Putamen (tissue), 1 donor: ENCODE results near the gene ENO1.

Experiments used
- DNase-seq: peaks from one replicate; pipeline ENCODE4 v3.0.0-alpha.2; 2016; ENCODE audit warnings: low spot score

ENO1 gene

GRCh38 chr1:8870616-8871538 lies 7.6 kb downstream of the ENO1 start:
- no peak for DNase-seq

DNA sequence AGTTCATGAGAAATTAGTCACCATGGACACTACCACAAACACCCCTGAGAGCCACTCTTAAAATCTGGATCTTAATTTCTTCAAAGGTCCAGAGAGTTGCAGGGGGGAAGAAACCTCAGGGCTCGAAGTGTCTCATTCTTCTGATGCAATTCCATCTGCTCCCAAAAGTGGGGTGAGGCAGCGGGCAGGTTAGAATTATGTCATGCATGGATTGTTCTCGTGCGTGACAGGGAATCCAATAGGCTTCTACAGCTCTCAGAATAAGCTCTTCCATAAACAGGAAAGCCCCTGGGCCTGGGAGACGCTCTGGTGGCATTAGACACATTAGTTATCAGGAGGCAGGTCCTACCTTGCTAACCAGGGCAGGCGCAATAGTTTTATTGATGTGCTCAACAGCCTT lies 8.4 kb downstream of the ENO1 start:
- DNase-seq, result no peak

DNA sequence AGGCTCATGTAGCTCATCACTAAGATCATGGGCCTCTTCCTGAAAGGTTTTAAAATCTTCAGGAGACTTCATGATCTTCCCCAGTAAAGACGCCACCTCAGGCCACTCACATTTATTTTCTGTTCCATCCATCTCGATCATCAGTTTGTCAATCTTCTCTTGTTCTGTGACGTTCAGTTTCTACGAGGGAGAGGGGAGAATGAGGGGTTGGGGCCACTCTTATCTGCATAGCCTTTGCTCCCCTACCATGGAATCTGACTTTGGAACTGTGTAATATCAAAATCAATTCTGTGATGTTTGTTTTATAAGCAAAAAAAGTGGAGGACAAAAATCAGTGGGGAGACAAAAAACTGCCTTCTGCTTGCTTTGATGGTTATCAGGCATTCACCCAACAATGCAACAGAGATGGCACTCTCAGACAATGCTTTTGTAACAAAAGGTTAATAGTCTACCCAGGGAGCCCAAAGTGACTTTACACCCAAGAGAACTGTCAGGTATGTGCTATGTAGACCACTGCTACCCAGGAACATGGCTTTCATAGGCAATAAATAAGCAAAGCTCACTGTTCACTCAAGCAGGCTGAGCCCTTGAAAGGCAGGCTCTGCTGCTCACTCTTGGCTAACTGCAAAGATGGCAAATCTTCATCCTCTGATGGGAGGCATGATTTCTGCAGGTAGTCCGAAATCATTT lies 10.5 kb downstream of the ENO1 start:
- no peak for DNase-seq

DNA sequence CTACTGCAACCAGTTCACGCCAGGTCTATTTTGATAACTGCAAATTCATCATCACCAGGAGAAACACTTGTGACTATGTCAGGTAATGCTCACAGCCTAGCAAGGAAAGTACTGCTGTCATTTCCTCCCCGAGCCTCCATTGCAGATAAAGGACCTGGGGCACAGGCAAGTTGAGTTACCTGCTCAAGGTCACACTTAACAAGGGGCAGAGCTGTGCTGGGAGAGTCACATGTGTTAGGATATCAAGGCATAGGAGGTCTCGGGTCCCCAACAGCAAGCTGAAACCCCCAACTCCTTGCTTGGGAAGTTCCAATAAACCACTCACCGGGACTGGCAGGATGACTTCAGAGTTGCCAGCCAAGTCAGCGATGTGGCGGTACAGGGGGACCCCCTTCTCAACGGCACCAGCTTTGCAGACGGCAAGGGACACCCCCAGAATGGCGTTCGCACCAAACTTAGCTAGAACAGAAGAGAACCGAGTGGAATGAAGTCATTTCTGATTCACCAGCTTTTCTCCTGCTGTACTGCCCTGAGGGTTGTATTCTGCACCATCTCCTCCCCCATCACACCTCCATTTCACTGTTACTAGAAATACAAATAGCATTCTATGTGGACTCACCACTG lies 11.6 kb downstream of the ENO1 start:
- DNase-seq, result no peak

DNA sequence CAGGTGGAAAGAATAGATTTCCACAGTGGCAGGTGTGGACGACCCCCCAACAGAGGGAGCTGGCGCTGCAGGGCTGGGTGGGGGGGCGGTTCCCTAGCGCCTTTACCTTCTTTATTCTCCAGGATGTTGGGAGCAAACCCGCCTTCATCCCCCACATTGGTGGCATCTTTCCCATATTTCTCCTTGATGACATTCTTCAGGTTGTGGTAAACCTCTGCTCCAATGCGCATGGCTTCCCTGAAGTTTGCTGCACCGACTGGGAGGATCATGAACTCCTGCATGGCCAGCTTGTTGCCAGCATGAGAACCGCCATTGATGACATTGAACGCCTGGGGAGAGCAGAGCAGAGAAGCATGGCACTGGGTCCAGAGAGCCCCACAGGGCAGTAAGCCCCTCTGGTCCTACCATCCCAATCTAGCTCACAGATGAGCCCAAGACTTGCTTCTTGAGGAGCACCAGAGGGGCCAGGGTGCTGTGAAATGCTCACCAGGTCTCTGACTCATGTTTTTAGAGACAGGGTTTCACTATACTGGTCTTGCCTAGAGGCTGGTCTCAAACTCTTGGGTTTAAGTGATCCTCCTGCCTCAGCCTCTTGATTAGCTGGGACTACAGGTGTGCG lies 12.2 kb downstream of the ENO1 start:
- DNase-seq, result no peak

DNA sequence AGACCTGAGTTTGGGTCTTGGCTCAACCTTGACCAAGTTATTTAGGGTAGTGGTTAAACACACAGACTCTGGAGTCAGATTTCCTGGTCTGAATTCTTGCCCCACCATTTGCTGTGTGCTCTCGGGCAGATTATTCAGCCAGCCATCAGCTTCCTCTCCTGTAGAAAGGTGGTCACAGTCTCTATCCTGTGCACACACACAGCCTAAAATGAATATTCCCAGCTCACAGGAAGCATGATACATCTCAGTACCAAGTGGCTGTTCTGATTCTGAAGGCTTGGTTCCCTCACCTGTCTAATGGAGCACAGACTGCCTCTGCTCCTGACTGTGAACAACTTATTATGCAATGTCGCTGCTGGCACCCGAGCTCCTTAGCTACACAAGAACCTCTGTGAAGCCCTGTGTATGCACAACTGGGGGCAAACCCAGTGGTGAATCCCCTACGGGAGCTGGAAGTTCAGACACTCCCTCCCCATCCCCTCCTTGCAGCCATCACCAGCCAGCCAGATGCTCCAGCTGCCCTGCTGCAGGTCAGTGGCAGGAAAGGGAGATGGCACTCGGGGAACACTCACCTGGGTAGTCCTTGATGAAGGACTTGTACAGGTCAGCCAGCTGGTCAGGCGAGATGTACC lies 13.7 kb downstream of the ENO1 start:
- no peak for DNase-seq

GRCh38 chr1:8863794-8864233 lies 14.7 kb downstream of the ENO1 start:
- DNase-seq, result no peak

- DNase-seq, result no peak
Observed at GRCh38 chr1:8863138-8863537, 15.3 kb downstream of the ENO1 start.

DNA sequence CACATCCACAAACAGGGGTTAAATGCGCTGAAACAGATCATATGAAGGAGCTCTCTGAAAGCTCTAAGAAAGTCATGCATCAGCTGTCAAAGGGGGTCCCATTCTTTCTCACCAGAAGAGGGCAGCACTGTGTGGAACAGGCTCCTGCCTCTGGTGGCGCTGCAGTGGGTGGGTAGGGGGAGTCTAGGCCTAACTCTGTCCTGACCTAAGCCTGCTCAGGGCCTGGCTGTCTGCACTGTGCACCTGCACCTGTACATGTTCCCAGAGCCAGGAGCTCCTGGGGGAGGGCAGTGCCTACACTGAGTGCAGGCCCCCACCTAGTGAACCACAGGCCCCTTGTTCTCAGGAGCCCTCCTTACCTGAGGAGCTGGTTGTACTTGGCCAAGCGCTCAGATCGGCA lies 16.0 kb downstream of the ENO1 start:
- no peak for DNase-seq

DNA sequence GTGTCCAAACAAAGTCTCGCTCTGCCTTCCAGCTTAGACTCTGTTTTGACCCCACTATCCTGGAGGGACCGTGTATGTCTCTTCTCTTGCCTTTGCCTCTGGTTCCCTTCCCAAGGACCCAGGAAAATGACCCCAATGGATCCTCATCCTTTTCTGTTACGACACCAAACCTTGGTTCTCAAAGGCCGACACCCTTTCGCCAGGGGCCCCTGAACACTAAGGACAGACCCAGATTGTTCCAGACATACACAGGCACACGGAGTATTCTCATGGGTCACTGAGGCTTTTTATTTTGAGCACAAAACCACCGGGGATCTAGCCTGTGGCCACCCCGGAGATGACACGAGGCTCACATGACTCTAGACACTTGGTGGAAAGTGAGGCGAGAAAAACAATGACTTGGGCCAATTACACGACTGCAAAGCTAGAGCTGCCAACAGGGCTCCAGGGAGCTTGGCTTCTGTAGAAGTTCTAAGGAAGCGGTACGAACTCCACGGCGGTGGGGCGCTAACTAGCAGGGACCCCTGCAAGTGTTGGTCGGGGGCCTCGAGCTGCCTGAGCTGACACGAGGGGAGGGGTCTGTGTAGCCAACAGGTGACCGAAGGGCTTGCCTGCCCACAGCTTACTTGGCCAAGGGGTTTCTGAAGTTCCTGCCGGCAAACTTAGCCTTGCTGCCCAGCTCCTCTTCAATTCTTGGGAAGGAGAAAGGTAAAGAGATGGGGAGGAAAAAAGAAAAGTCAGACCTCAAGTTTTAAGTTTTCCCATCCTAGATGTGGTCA lies 17.6 kb downstream of the ENO1 start:
- DNase-seq, result no peak

- no peak for DNase-seq
Observed at GRCh38 chr1:8858888-8859706, 19.4 kb downstream of the ENO1 start.

DNA sequence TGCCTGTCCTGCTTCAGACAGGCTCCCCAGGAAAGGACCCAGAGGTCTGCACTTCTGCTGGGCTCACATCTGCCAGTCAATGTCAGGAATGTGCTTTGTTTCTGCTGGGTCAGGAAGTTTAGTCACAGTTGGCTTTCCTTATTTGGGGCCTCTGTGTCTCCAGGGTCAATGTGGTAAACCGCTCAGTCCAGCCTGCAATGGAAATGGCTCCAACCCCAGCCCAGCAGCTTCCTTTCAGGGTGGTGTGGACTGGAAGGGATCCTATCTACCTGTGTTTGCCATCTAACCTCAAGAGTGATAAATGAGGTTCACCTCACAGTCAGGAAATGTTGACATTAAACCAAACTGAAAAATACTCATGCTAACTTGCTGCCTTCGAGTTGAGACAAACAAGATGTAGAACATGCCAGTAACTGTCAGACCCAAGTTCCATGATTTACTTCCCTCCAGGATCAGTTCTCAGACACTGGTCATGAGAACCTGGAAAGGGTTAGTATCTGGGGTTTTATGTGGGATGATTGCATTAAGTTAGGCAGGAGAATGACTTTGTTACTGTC lies 20.3 kb downstream of the ENO1 start:
- no peak for DNase-seq

DNA sequence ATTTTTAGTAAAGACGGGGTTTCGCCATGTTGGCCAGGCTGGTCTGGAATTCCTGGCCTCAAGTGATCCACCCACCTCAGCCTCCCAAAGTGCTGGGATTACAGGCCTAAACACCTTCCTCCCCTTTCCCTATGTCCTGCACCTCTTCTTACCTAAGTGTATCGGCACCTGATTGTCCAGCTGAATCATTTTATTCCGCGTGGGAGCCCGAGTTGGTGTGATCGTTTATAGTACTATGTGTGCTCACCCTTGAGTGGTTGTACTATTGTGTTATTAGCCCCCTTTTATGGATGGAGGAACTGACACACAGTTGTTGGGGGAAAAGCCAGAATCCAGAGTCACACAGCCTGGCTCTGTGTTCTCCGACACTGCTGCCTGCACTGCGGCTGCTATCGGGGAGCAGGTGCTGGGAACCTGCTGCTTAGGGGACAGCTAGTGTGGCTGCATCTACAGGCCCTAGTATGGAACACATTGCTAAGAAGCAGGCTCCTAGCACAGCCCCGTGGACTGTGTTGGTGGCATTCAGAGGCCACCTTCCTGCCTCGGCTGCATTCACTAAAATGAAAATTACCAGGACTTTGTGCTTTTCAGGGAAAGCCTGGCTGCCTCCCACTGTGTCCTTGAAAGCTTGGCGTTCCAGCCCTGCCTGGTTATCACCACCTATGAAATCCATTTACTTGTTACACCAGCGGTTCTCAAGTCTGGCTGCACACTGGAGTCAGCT lies 21.6 kb downstream of the ENO1 start:
- DNase-seq, result no peak

- no peak for DNase-seq
Observed at GRCh38 chr1:8854240-8854639, 24.2 kb downstream of the ENO1 start.

GRCh38 chr1:8851060-8851459 lies 27.4 kb downstream of the ENO1 start:
- DNase-seq, result no peak

- DNase-seq, result peak; percentile 90
Observed at GRCh38 chr1:8848663-8849386, 29.7 kb downstream of the ENO1 start.

DNA sequence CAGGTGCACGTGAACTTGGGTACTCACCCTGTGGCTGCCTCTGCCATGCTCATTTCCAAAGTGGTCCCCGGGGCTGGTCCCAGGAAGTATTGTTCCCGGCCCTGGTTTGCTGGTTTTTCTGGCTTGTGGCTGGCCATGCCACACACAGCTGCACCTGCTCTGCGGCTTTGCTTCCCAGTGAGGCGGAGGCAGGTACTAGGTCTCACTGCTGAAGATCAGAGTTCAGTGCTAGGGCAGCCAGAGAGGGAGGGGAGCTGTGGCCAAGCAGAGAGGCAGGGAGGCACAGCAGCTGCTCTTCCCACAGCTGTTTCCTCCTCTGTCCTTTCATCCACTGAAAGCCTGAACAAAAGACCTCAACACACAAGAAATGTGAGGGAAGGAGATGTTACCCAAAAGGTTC lies 30.5 kb downstream of the ENO1 start:
- no peak for DNase-seq

GRCh38 chr1:8846263-8846662 lies 32.2 kb downstream of the ENO1 start:
- no peak for DNase-seq
